ENCODE measurements around the gene FAM136A. TPM values are rescaled to one million over a fixed set of nuclear protein-coding genes. Genes with fewer than 3 reads are reported as not detected.

FAM136A gene
- polyA plus RNA-seq, 3 donors: 21.1 to 45.0 (median 23.3) TPM

Other genes with a start within 250 kb of the FAM136A start
- 100 to 1,000 TPM; 233 to 396 (median 326) TPM for gene PCBP1, start 214.6 kb downstream of the FAM136A start, polyA plus RNA-seq
- 10 to 100 TPM in 1 of 3 donors, 1 to 10 TPM in 2; 5.4 to 14.2 (median 5.6) TPM for gene C2orf42, start 111.0 kb downstream of the FAM136A start, polyA plus RNA-seq
- gene TIA1, start 53.4 kb downstream of the FAM136A start, polyA plus RNA-seq: 10 to 100 TPM; 20.3 to 28.6 (median 28.1) TPM
- gene PCYOX1, start 43.9 kb downstream of the FAM136A start, polyA plus RNA-seq: 10 to 100 TPM; 12.7 to 41.2 (median 29.1) TPM
- 100 to 1,000 TPM in 2 of 3 donors, 10 to 100 TPM in 1; 55.6 to 174 (median 115) TPM for gene SNRPG, start 8.3 kb downstream of the FAM136A start, polyA plus RNA-seq